IPS-15b (cell line): ENCODE results near the gene ADAMTS12.

Experiments
- H3K27me3 ChIP-seq: one replicate; pipeline ENCODE4 v1.6.1; 2013; ENCODE audit warnings: low read length; ENCODE audit not compliant: control insufficient read depth, insufficient read depth
- H3K36me3 ChIP-seq: one replicate; pipeline ENCODE4 v1.6.1; 2013; ENCODE audit warnings: low read length; ENCODE audit not compliant: control insufficient read depth, insufficient read depth
- H3K4me1 ChIP-seq: one replicate; pipeline ENCODE4 v1.6.1; 2013; ENCODE audit warnings: mild to moderate bottlenecking, low read length; ENCODE audit not compliant: control insufficient read depth, insufficient read depth
- H3K4me3 ChIP-seq: one replicate; pipeline ENCODE4 v1.5.1; 2013; ENCODE audit warnings: low read depth, low read length
- H3K9ac ChIP-seq: one replicate; pipeline ENCODE4 v1.6.1; 2013; ENCODE audit warnings: low read depth, mild to moderate bottlenecking, low read length
- H3K9me3 ChIP-seq: one replicate; pipeline ENCODE4 v1.6.1; 2013; ENCODE audit warnings: mild to moderate bottlenecking, low read length; ENCODE audit not compliant: control insufficient read depth, insufficient read depth

ADAMTS12 gene

GRCh38 chr5:33748754-33749153, 143.0 kb downstream of the ADAMTS12 start:
- Histone ChIP-seq H3K9me3 (no peaks in the 10 kb centered on the region), H3K27me3 (no peaks in the 10 kb centered on the region), H3K4me3 (no peak overlapping the region), H3K9ac (no peak overlapping the region), H3K4me1 (no peaks in the 10 kb centered on the region), H3K36me3 (no peaks in the 10 kb centered on the region)

DNA sequence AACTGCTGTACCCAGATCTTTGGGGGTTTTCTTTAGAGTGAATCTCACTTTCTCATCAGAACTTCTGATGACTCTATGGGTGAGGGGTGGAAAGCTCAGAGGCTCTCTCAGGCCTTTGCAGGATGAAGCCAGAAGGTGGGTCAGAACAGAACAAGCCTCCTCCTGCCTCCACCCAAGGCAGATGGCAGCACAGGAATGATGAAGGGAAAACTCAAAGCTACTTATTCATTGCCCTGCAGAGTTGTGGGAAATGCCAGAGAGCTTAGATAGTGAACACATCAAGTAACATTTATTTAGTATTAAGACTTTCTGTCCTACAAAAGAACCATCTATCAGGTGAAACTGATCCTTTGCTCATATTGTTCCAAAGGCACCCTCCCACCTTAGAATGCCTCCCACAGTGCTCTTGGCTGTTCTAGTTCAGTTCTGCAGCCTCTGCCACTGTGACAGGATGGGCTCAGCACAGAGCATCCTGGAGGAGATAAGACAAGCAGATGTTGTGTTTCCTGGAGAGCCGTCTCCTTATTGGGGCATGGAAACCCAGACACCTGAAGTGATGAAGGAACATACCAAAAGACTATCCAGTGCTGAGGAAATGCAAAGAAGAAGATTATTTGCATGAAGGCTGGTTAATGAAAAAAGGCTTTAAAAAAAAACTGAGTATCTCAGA, 146.6 kb downstream of the ADAMTS12 start:
- Histone ChIP-seq H3K36me3 (no peaks in the 10 kb centered on the region), H3K4me1 (no peaks in the 10 kb centered on the region), H3K4me3 (no peak overlapping the region), H3K9ac (no peak overlapping the region), H3K27me3 (no peaks in the 10 kb centered on the region), H3K9me3 (no peaks in the 10 kb centered on the region)

DNA sequence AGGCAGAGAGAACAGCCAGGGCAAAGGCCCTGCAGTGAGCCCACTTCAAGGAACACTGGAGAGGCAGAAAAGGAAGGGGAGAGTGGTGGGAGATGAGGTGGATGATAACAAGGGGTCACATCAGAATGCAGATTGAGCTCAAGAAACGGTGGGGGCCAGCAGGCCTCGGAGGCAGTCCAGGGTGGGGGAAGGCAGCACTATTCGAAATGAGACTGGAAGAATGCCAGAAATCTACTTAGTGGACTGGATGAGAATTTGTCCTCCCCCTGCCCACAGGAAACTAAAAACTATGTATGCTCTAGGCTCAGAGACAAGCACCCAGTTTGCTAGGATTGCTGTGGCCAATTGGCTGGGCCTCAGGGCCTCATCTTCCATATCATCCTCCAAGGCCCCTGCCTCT, 148.7 kb downstream of the ADAMTS12 start:
- Histone ChIP-seq H3K4me1 (peaks cover 6% of the 10 kb centered on the region), H3K9me3 (no peaks in the 10 kb centered on the region), H3K9ac (no peak overlapping the region), H3K36me3 (no peaks in the 10 kb centered on the region), H3K27me3 (no peaks in the 10 kb centered on the region), H3K4me3 (no peak overlapping the region)

- Histone ChIP-seq H3K4me3 (no peak overlapping the region), H3K9ac (no peak overlapping the region), H3K9me3 (no peaks in the 10 kb centered on the region), H3K36me3 (no peaks in the 10 kb centered on the region), H3K27me3 (no peaks in the 10 kb centered on the region), H3K4me1 (peaks cover 6% of the 10 kb centered on the region)
Observed at GRCh38 chr5:33742181-33742580, 149.6 kb downstream of the ADAMTS12 start.

DNA sequence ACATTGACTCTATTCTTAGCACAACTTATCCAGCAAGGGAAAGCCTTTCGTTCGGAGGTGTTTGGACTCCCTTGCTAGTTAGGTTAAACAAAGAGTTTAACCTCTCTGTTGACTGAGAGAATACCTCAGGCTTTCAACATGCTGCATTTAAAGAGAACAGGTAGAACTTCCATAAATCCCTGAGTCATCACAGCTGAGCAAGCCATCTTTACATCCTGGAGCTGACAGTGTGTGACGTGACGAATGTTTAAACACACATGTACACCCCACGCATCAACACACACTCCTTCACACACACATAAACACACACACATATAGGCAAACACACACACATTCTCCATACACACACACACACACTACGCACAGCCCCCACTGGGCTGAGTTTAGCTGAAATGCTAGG, 152.8 kb downstream of the ADAMTS12 start:
- Histone ChIP-seq H3K4me1 (peaks cover 9% of the 10 kb centered on the region), H3K9me3 (no peaks in the 10 kb centered on the region), H3K36me3 (no peaks in the 10 kb centered on the region), H3K4me3 (no peak overlapping the region), H3K9ac (no peak overlapping the region), H3K27me3 (no peaks in the 10 kb centered on the region)

DNA sequence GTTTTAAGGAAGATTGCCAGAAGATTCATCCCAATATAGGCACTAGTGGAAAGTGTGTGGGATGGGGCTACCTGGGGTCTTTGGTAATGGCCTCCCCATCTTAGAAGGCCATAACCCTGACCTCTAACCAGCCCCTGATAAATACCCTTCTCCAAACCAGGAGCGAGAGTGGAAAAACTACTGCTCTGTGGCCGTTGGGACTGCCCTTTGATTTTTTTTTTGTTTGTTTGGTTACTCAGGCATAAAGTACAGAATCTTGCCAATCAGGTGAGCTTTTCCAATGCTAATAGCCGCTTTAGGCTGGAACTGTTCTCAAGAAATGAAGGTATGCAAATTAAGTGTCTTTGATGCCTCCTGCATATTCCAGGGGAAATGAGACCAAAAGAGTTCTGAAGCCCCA, 153.7 kb downstream of the ADAMTS12 start:
- H3K4me1 ChIP-seq: peaks cover 9% of the 10 kb centered on the region
- H3K9ac ChIP-seq: no peak overlapping the region
- no peak overlapping the region for H3K4me3 ChIP-seq
- H3K27me3 ChIP-seq: no peaks in the 10 kb centered on the region
- no peaks in the 10 kb centered on the region for H3K36me3 ChIP-seq
- no peaks in the 10 kb centered on the region for H3K9me3 ChIP-seq

- Histone ChIP-seq H3K4me1 (peaks cover 9% of the 10 kb centered on the region), H3K4me3 (no peak overlapping the region), H3K9ac (no peak overlapping the region), H3K36me3 (no peaks in the 10 kb centered on the region), H3K27me3 (no peaks in the 10 kb centered on the region), H3K9me3 (no peaks in the 10 kb centered on the region)
Observed at GRCh38 chr5:33737697-33738096, 154.1 kb downstream of the ADAMTS12 start.

DNA sequence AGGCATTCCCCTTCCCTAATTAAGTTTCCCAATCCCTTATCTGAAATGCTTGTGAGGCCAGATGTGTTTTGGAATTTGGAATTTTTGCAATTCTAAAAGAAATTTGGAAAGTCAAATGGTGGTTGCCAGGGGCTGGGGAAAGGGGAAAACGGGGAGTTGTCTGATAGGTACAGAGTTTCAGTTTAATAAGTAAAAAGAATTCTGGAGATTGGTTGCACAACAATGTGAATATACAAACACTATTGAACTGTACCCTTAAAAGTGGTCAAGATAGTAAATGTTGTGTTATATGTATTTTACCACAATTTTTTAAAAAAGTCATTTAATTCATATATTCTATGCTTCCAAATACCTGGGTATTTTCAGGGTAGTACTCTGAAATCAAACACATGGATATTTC, 154.5 kb downstream of the ADAMTS12 start:
- Histone ChIP-seq H3K4me1 (peaks cover 9% of the 10 kb centered on the region), H3K9ac (no peak overlapping the region), H3K4me3 (no peak overlapping the region), H3K27me3 (no peaks in the 10 kb centered on the region), H3K9me3 (no peaks in the 10 kb centered on the region), H3K36me3 (no peaks in the 10 kb centered on the region)

DNA sequence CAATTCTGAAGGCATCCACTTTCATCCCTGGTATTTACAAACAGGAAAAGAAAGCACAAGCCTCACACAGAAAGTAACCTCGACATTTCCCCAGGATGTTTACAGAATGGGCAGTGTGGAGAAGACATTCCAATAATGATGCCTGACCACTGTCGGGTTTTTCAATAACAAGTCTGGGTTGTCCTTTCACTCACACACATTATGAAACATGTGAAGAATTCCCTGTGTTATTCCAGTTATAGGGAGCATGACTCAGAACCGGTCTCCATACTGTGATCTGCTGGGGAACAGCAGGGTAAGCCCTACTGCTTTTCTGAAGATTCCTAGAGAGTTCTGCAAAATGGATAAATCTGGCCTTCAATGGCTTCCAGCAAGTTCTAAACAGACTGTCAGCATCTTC, 155.3 kb downstream of the ADAMTS12 start:
- H3K9ac ChIP-seq: no peak overlapping the region
- no peaks in the 10 kb centered on the region for H3K9me3 ChIP-seq
- H3K36me3 ChIP-seq: no peaks in the 10 kb centered on the region

DNA sequence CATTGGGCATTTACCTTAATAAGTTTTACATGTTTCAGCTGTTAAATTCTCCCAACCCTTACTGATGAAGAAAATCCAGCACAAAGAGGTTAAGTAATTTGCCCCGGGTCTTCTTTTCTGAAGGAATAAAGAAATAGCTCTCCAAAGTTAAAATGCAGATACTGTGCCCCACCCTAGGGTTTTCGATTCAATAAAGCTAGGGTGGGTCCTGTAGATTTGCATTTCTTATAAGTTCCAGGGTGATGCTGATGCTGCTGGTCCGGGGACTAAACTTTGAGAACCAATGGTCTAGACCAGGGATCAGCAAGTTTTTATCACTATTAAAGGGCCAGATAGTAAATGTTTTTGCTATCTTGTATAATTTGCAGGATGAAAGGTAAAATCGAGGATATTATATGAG, 156.7 kb downstream of the ADAMTS12 start:
- Histone ChIP-seq H3K9ac (no peak overlapping the region), H3K4me3 (no peak overlapping the region), H3K36me3 (no peaks in the 10 kb centered on the region), H3K9me3 (no peaks in the 10 kb centered on the region), H3K4me1 (peaks cover 9% of the 10 kb centered on the region), H3K27me3 (no peaks in the 10 kb centered on the region)

More for the DNA sequence above, 155.3 kb downstream of the ADAMTS12 start:
- Histone ChIP-seq H3K27me3 (no peaks in the 10 kb centered on the region), H3K4me1 (peaks cover 9% of the 10 kb centered on the region), H3K4me3 (no peak overlapping the region)

GRCh38 chr5:33734537-33734936, 157.3 kb downstream of the ADAMTS12 start:
- H3K4me3 ChIP-seq: no peak overlapping the region

DNA sequence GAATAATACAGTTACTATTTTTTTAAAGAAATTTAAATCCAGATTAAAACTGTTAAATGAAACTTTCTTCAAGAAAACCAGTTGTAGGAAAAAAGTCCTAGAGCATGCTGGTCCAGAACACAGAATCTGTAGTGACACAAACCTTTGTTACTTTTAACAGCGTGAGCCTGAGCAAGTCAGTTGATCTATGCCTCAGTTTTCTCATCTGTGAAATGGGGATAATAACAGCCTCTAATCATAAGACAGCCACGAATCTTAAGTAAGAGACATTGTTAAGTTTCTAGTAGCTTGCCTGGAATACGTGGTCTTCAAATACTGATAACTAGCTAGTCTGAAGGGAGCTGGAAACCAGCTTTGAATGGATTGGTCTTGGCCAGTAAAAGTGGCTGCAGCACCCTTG, 158.6 kb downstream of the ADAMTS12 start:
- H3K36me3 ChIP-seq: no peaks in the 10 kb centered on the region
- H3K4me1 ChIP-seq: peaks cover 3% of the 10 kb centered on the region
- H3K4me3 ChIP-seq: no peak overlapping the region
- no peaks in the 10 kb centered on the region for H3K9me3 ChIP-seq
- H3K27me3 ChIP-seq: no peaks in the 10 kb centered on the region
- no peak overlapping the region for H3K9ac ChIP-seq

More at GRCh38 chr5:33734537-33734936, 157.3 kb downstream of the ADAMTS12 start:
- no peak overlapping the region for H3K9ac ChIP-seq
- no peaks in the 10 kb centered on the region for H3K9me3 ChIP-seq
- H3K4me1 ChIP-seq: peaks cover 9% of the 10 kb centered on the region
- no peaks in the 10 kb centered on the region for H3K36me3 ChIP-seq
- H3K27me3 ChIP-seq: no peaks in the 10 kb centered on the region
